GM18517 (cell line): ENCODE results near the gene PRDM16.

ENCODE experiments used
- ATAC-seq: cut with Tn5 transposase; IDR thresholded peaks from one replicate; pipeline ENCODE4 v1.9.1; 2021; ENCODE audit warnings: mild to moderate bottlenecking, moderate library complexity; ENCODE audit not compliant: unreplicated experiment

The PRDM16 gene

GRCh38 chr1:3313576-3313950 is 244.6 kb downstream of the PRDM16 start:
- no peak for ATAC-seq

DNA sequence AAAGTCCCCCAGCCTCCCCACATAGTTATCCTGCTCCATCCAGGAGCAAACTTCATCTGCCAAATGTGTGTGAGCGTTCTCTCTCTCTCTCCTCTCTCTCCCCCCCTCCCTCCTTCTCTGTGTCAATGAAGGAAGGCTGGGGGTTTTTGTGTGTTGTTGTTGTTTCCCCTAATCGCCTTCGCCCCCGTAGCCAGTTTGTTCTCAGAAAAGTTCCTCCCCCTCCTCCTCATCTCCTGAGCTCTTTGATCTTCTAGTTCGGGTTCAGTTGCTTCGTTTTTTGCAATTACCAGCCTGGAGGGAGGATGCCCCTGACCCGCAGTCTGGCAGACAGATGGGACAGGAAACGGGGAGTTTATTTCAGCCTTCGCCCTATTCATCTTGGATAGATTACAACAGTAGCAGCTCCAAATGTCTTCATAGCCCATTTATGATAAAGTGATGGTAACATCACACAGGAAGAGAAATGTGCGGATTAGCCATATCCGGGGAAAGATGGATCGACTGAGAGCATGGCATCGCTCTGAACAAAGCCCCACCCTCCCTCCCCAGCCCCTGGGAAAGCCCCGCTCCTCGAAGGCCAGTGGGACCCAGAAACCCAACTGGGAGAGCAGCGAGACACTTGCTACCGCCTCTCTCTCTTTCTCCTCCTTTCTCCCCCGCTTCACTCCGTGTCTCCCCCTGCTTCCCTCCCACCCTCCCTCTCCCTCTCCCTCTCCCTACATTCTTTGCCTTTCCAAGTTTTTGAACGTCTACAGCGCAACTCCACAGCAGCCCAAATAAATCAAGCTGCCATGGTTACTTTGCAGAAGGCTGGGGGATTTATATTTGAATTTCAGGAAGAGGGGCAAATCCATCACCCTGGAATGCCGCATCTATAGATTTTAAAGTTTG is 245.7 kb downstream of the PRDM16 start:
- no peak for ATAC-seq

DNA sequence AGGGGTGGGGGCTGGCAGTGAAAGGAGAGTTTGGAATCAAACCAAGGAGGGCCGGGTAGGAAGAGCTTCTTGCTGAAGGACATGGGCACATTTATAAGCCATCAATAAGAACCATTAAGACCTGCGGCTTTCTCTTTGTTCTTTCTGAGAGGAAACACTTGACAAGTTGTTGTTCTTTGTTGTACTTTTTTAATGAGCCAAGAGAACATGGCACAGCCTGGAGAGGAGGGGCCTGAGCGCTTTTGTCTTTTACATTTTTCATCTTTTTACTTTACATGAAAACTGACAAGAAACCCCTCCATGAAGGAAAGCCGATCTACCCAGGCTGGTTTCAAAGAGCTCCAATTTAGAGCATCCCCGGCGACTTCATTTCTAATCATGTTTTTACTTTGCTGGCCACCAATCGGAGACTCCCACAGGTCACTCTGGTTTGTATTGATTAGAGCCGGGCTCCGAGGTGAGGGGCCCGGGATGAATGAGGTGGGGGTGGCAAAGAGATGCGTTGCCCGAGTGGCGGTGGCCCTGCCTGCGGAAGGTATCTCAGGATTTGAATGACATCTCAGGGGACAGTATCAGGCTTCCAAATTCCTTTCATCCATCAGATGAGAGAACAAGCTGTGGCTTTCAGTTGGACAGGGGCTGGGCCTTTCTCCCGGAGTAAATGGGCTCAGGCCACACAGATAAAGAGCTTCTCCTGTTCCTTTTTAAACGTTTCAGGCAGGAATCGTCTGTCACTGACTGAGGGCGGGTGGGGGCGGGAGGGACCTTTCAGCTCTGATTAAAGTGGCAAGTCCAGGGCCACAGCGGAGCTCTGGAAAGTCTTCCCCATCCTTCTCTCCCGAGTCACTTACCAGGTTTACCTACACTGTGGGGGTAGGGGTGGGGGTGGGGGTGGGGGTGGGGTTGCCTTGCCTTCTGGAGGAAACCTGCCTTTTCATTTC is 246.7 kb downstream of the PRDM16 start:
- no peak for ATAC-seq

DNA sequence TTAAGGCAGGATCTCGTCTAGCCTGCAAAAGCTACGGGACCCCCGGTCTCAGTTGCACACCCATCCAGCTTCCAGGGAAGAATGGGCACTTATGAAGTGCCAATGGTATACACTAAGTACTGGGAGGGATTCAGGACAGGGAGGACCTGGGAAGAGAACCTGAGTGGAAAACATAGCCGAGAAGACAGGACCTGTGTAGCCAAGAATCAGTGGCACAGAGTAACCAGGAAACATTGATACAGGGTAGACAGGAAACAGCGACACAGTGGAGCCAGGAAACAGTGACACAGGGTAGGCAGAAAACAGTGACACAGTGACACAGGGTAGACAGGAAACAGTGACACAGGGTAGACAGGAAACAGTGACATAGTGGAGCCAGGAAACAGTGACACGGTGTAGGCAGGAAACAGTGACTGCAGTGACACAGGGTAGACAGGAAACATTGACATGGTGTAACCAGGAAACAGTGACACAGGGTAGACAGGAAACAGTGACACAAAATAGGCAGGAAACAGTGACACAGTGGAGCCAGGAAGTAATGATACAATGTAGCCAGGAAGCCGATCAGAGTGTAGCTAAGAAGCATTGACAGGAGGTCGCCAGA is 247.4 kb downstream of the PRDM16 start:
- no peak for ATAC-seq

DNA sequence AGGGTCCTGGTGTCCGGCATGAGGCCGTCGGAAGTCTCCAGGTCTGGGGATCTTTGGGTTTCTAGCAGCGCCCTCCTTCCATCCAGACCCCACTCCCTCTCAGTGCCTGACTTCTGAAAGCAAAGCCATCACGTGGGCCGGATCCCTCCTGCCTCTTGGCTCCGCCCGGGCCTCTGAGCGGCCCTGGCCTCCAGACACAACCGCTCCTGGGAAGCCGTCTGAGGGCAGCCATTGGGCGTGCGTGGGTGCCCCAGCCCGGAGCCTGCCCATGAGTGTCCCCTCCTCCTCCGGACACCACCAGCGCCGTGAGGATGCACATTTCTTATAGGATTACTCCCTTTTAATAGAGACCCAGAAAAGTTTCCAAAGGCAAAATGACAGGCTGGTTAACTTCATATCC is 248.5 kb downstream of the PRDM16 start:
- ATAC-seq: no peak

DNA sequence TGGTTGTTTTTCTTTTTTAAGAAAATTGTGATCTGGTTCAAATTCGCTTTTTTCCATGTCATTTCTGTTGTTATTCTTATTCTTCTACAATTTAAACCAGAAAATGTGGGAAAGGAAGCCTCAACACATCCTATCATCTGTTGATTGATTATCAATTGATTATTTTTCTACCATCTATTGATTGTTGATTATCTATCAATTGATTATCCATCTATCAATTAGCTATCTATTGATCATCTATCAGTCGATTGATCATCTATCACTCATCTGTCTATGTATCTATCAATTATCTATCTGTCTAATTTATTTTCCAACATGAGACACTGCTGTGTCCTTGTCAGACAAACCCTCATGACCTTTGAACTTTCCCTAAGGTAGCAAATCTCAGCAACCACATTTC is 249.3 kb downstream of the PRDM16 start:
- ATAC-seq: no peak

- no peak for ATAC-seq
Measured at GRCh38 chr1:3319874-3320245, 250.9 kb downstream of the PRDM16 start.

DNA sequence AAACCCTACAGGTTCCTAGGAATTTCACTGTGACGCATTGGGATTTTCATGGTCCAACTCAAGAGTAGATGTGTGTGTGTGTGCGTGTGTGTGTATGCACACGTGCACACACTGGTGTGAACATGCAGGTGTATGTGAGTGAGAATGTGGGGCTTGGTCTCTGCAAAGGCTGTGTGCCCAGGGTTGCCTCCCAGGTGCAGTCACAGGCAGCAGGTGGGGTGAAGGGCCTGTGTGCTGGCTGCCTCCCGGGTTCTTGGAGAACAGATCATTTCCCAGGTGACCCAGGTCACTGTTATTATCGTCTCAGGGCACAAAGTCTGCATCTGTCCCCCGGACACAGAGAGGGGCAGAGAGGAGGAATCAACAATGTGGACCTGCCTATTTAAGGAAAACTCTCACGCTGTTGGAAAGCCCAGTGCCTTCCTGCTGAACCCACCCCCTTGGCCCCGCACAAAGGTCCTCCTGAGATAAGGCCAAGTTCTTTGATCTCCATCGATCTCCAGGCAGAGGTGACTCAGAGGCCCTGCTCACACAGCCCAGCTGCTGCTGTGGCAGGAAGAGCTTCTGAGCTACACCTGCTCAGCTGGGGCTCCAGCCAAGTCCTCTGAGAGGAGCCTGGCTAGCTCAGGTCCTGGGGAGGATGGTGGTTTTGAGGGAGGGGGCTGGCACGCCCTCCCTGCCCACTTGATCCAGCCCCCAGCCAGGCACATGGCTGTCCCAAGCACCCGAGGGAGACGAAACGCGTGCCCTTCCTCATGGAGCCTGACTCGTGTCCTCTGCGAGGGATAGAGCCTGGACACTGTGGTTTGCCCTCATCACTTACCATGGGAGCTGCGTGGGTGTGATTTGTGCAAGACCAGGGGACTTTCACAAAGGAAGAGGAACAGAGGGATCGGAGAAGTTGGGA is 251.5 kb downstream of the PRDM16 start:
- no peak for ATAC-seq

- no peak for ATAC-seq
Measured at GRCh38 chr1:3321559-3322449, 252.8 kb downstream of the PRDM16 start.

- ATAC-seq: no peak
Measured at GRCh38 chr1:3322450-3323020, 253.5 kb downstream of the PRDM16 start.

GRCh38 chr1:3323021-3323795 is 254.2 kb downstream of the PRDM16 start:
- ATAC-seq: no peak

DNA sequence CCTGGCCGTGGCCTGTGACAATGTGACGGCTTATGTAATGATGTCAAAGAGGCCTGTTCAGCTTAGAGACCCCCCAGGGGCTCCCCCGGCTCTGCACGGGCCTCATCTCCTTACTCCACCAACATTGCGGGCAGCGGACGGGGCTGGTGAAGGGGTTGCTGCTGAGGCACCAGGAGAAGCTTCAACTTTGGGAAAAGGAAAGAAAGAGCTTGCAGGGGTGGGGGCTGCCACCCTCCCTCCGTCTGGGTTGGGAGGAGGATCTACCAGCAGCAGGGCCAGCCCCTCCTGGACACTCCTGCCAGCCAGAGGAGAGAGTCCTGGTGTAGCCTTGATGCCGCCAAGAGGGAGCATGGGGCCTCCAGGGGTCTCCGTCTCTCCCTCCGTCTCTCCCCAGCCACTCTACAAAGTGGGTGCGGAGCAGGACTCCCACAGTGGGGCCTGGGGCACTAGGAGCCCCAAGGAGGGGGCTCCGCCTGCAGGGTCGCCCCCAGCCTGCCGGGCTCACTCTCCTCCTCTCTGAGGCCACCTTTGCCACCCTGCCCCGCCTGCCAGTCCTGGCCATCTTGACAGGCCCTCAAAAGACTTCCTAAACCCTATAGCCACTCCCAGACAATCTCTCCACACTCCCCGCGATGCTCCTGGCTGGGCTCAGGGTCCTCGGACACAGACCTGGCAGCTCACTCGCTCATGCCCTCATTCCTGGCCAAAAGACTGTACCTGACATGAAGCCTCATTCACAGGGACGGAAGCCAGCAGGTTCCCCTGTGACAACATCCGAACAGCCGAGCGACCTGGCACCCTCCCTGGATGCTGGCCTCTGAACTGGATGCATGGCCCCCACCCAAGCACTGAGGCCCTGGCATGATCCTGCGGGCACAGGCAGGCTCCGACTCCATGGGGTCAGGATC is 255.0 kb downstream of the PRDM16 start:
- ATAC-seq: no peak

- ATAC-seq: no peak
Measured at GRCh38 chr1:3324704-3325535, 255.9 kb downstream of the PRDM16 start.

DNA sequence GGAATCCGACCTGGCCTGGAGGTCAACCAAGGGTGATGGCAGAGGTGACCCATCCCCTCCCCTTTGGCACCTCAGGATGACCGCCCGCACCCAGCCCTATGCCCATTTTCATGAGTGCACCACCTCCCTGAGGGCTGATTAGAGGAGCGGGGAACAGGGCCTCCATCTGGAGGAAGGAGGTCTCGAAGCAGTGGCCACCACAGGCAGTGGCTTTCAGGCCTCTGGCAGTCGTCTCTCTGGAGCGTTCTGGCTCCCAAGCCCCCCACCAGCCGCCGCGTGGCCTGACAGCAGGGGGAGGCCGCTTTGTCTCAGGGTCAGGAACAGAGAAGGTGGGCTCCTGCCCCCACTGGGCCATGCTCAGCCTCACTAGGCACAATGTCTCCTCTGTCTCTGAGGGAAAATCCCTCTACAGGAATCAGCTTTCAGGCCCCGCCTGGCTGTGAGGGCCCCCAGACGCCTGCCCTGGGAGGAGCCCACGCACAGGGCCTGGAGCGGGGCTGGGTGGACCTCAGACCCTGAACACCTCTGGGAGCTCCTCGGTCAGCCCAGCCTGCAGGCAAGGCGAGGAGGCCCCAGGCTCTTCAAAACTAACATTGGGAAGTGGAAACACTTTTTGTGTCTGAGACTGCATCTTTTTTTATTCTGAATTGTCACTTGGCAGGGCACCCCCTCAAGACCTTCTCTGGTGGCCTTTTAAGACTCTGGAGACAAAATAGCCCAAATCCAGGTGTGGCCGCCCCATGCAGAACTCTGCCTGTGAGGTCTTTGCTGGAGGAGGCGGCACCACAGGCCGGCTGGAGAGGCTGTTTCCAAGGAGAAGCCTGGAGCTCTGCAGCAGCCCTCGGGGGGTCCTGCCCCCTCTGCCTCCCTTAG is 257.7 kb downstream of the PRDM16 start:
- ATAC-seq: no peak

DNA sequence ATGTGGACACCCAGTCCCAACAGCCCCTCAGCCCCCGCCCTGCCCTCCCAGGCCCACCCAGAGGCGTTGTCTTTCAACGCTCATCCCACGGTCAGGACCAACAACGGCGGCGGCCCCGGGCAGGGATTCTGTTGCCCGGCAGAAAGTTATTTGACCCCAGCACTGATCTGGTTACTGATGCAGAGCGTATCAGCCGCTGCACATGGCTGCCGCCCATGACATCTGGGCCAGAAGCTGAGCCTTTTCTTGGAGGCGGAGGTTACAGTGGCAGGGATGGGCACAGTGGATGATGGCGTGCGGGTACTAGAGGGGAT is 258.3 kb downstream of the PRDM16 start:
- ATAC-seq: no peak
